ENCODE results near the gene CDH13. TPM values are rescaled to one million over a fixed set of nuclear protein-coding genes. Genes with fewer than 3 reads are reported as not detected.

Gene CDH13
- total and polyA plus RNA-seq, 2 experiments from 2014 or later: 1.2 to 1.5 TPM

- DNase-seq (ENCODE audit: low spot score): no peak
- Histone ChIP-seq H3K4me2 (no peak overlapping the region), H3K27ac (no peak overlapping the region), H3K36me3 (replicated peaks; ENCODE audit: insufficient read depth, low read depth) (no peaks in the 10 kb centered on the region), H3K79me2 (no peaks in the 10 kb centered on the region), H3K27me3 (no peaks in the 10 kb centered on the region), H2AFZ (no peak overlapping the region), H3K9me2 (replicated peaks; ENCODE audit: insufficient read depth) (no peaks in the 10 kb centered on the region), H4K20me1 (ENCODE audit: insufficient read depth, poor library complexity, severe bottlenecking) (no peaks in the 10 kb centered on the region), H3K4me1 (ENCODE audit: insufficient read depth) (no peaks in the 10 kb centered on the region), H3K9me3 (ENCODE audit: low read depth) (no peaks in the 10 kb centered on the region), H3K4me3 (no peak overlapping the region)
- whole genome bisulfite sequencing (ENCODE audit: low lambda C conversion rate, missing lambda C conversion rate): 96% methylated on average over 4 of the region's 4 CpGs
- no peak for TF ChIP-seq EZH2 (IDR thresholded peaks at IDR 0.05; ENCODE audit: borderline replicate concordance)
- no peak for TF ChIP-seq CTCF (IDR thresholded peaks at IDR 0.05; ENCODE audit: poor library complexity)
- no peak for TF ChIP-seq EZH2phosphoT487 (IDR thresholded peaks at IDR 0.05; ENCODE audit: low read depth, severe bottlenecking, unreplicated experiment)
These were observed 127.1 kb downstream of the CDH13 start for GRCh38 chr16:82753821-82754220.

- no peaks in the 10 kb centered on the region for H3K4me1 ChIP-seq (ENCODE audit: insufficient read depth)
- H3K9me3 ChIP-seq (ENCODE audit: low read depth): no peaks in the 10 kb centered on the region
- no peaks in the 10 kb centered on the region for H3K27me3 ChIP-seq
- no peaks in the 10 kb centered on the region for H4K20me1 ChIP-seq (ENCODE audit: insufficient read depth, poor library complexity, severe bottlenecking)
- no peak overlapping the region for H3K4me2 ChIP-seq
- H3K4me3 ChIP-seq: no peak overlapping the region
- H3K79me2 ChIP-seq: no peaks in the 10 kb centered on the region
- TF ChIP-seq EZH2phosphoT487 (IDR thresholded peaks at IDR 0.05; ENCODE audit: low read depth, severe bottlenecking, unreplicated experiment) (no peak), CTCF (IDR thresholded peaks at IDR 0.05; ENCODE audit: poor library complexity) (no peak), EZH2 (IDR thresholded peaks at IDR 0.05; ENCODE audit: borderline replicate concordance) (no peak)
- no peaks in the 10 kb centered on the region for H3K9me2 ChIP-seq (replicated peaks; ENCODE audit: insufficient read depth)
- WGBS (ENCODE audit: low lambda C conversion rate, missing lambda C conversion rate): 93% methylated on average over 3 of the region's 3 CpGs
- DNase-seq (ENCODE audit: low spot score): no peak
- no peaks in the 10 kb centered on the region for H3K36me3 ChIP-seq (replicated peaks; ENCODE audit: insufficient read depth, low read depth)
- H2AFZ ChIP-seq: no peak overlapping the region
- H3K27ac ChIP-seq: no peak overlapping the region
These were observed 128.1 kb downstream of the CDH13 start for GRCh38 chr16:82754716-82755513.

GRCh38 chr16:82755570-82756282 is 129.0 kb downstream of the CDH13 start:
- Histone ChIP-seq H3K4me1 (ENCODE audit: insufficient read depth) (no peaks in the 10 kb centered on the region), H4K20me1 (ENCODE audit: insufficient read depth, poor library complexity, severe bottlenecking) (no peaks in the 10 kb centered on the region), H3K4me3 (no peak overlapping the region), H3K27me3 (no peaks in the 10 kb centered on the region), H3K9me3 (ENCODE audit: low read depth) (no peaks in the 10 kb centered on the region), H3K4me2 (no peak overlapping the region), H3K79me2 (no peaks in the 10 kb centered on the region), H3K9me2 (replicated peaks; ENCODE audit: insufficient read depth) (no peaks in the 10 kb centered on the region), H2AFZ (no peak overlapping the region), H3K27ac (no peak overlapping the region), H3K36me3 (replicated peaks; ENCODE audit: insufficient read depth, low read depth) (no peaks in the 10 kb centered on the region)
- WGBS (ENCODE audit: low lambda C conversion rate, missing lambda C conversion rate): 72% methylated on average over 4 of the region's 4 CpGs
- no peak for TF ChIP-seq EZH2 (IDR thresholded peaks at IDR 0.05; ENCODE audit: borderline replicate concordance)
- TF ChIP-seq EZH2phosphoT487 (IDR thresholded peaks at IDR 0.05; ENCODE audit: low read depth, severe bottlenecking, unreplicated experiment): no peak
- no peak for TF ChIP-seq CTCF (IDR thresholded peaks at IDR 0.05; ENCODE audit: poor library complexity)
- DNase-seq (ENCODE audit: low spot score): no peak

Data from hepatocyte (in vitro differentiated cells).